ENCODE data around the gene PTGDS.

Gene PTGDS

GRCh38 chr9:137023157-137023556, 45.9 kb downstream of the PTGDS start:
- DNase-seq (ENCODE audit: low spot score), result no peak

DNA sequence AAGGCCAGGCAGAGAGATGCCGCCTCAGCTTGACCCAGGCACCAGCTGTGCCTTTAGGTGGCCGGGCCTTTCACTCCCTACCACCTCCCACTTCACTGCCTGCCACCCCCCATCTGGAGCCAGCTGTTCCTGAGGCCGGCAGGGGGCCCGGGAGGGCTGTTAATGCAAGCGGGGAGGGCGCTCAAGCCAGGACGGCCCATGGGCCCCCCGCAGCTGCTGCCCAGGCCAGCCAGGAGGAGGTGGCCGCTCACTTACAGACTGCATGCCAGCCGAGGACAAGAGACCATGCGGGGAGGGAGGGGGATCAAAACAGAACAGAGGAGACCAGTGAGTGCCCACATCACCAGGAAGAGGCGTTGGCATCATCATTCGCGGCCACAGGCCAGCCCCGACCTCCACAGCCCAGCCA, 46.3 kb downstream of the PTGDS start:
- no peak for DNase-seq (ENCODE audit: low spot score)

DNA sequence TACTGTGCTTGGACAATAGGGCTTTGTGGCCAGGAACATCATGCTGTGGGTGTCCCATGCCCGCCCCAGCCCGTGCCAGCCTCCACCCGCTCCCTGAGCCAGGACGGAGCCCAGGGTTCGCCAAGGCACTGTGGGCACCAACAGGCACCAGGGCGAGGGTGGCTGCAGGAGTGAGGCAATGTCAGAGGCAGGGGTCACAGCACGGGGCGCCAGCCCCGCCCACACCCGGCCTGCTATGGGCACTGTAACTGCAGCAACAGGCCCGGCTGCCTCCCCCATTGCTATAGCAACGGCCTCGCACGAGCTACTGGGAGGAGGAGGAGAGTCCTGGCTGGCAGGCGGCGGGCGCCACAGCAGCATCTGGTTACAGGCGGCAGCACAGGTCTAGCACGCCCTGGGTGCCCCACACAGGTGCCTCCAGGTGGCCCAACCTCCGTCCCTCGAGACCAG, 48.2 kb downstream of the PTGDS start:
- peak; percentile 45 for DNase-seq (ENCODE audit: low spot score)

GRCh38 chr9:137026384-137026783, 49.1 kb downstream of the PTGDS start:
- DNase-seq (ENCODE audit: low spot score), result no peak

- no peak for DNase-seq (ENCODE audit: low spot score)
Measured at GRCh38 chr9:137026828-137027227, 49.5 kb downstream of the PTGDS start.

DNA sequence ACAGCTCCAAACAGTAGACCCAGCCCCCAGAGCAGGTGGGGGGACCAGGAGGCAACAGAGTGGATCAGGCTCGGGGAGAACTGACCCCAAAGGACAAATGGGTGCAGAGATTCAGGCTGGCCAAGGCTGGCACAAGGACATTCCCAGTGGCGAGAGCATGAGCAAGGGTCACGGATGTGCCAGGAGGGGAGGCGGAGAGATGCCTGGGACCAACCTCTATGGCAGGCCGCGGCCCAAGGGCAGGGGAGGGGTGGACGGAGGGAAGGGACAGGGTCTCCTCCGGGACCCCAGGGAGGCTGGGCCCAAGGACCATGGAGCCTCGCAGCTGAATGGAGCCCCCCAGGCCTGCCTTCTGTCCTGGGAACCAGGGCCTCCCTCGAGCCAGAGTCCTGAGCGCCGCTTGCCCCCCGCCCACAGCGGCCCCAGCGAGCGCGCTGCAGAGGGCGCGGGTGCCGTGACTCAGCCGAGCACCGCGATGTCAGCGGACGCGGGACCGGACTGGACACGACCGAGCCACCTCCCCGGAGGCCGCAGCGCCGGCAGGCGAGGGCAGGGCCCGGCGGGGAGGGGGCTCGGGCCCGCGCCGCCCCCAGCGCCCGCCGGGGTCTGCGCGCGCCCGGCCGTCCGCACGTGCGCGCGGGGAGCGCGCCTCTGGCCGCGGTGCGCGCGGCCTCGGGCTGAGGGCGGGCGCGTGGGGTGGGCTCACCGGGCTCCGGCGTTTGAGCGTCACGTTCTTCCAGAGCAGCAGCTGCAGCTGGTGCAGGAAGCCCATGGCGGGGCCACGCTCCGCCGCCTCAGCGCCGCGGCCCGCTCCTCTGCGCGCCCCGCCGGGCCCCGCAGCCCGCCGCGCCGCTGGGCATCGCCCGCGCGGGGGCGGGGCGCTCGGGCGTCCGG, 50.3 kb downstream of the PTGDS start, which contains the start of gene ABCA2:
ABCA2 (minus strand) TSS at position 869 of the 894 bp plus-strand sequence; CDS start at position 772, 97 bp downstream.
- DNase-seq (ENCODE audit: low spot score), result no peak

- DNase-seq (ENCODE audit: low spot score), result peak; percentile 71
Measured at GRCh38 chr9:137028263-137029057, 51.2 kb downstream of the PTGDS start.

- DNase-seq (ENCODE audit: low spot score), result peak; percentile 66
Measured at GRCh38 chr9:137029058-137029936, 52.0 kb downstream of the PTGDS start.

- DNase-seq (ENCODE audit: low spot score), result no peak
Measured at GRCh38 chr9:137030006-137030405, 52.7 kb downstream of the PTGDS start.

- no peak for DNase-seq (ENCODE audit: low spot score)
Measured at GRCh38 chr9:137030538-137031527, 53.5 kb downstream of the PTGDS start.

Data from germinal center (tissue), 1 donor.